ENCODE results near the gene ETV3. TPM values are rescaled to one million over a fixed set of nuclear protein-coding genes. Genes with fewer than 3 reads are reported as not detected.

Gene ETV3
- total RNA-seq, 2 experiments from 2014 or later: 32.0 to 36.7 TPM

- ChIA-PET POLR2A (interaction anchor here (0.6 kb wide), 2 partner anchors 18 to 404 kb away, joined by 3 read pairs; no protein-coding TSS in a partner anchor), CTCF (interaction anchor here (0.9 to 11.2 kb wide), 5 partner anchors 12 to 48 kb away, joined by 4 to 98 read pairs (median 5); no protein-coding TSS in a partner anchor)
- peaks cover 84% of the 10 kb centered on the region for H3K4me1 Mint-ChIP-seq
- DNase-seq: peak; percentile 29
- no peaks in the 10 kb centered on the region for H3K27me3 Mint-ChIP-seq
- no peaks in the 10 kb centered on the region for H3K9me3 Mint-ChIP-seq (ENCODE audit: low read depth)
- intact Hi-C loops (cut with DNase I, micrococcal nuclease): loop anchor here (1.0 to 10.0 kb wide), 7 partner anchors 13 to 1875 kb away; partner anchors contain the start of genes GPATCH4 (in 1 of the 2), MEF2D (in 1 of the 2), MRPL24 (in 1 of the 2) and PRCC (in 1 of the 2)
- peak overlapping the region; percentile 92 for H3K27ac Mint-ChIP-seq
- peak overlapping the region; percentile 97 for H3K4me3 Mint-ChIP-seq
- ATAC-seq: no peak
- peaks cover 47% of the 10 kb centered on the region for H3K36me3 Mint-ChIP-seq (ENCODE audit: low read depth)
Measured at GRCh38 chr1:157137408-157138219, 581 bp downstream of the ETV3 start.

DNA sequence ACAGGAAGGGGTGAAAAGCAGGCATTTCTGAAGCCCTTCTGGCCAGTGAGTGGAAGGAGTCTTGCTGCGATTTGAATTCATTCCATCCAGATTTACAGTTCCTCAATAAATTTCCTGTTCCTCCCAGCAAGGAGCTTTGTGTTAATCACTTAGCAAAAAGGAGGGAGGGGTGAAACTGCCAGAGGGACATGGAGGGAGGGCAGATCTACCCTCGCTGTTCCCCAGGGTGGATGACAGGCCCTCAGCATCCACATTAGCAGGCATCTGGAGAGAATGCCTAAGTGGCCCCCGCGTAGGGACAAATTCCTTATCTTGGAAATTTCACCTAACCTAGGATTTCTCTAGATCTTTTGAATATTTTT is 1.2 kb downstream of the ETV3 start:
- no peak for DNase-seq
- Mint-ChIP-seq H3K4me1 (peaks cover 86% of the 10 kb centered on the region), H3K27me3 (no peaks in the 10 kb centered on the region), H3K4me3 (peak overlapping the region; percentile 97), H3K27ac (peak overlapping the region; percentile 92), H3K9me3 (ENCODE audit: low read depth) (no peaks in the 10 kb centered on the region), H3K36me3 (ENCODE audit: low read depth) (peaks cover 53% of the 10 kb centered on the region)
- no peak for ATAC-seq
- CTCF ChIA-PET: interaction anchor here (0.6 to 11.2 kb wide), 6 partner anchors 19 to 855 kb away, joined by 3 to 98 read pairs (median 6); no protein-coding TSS in a partner anchor
- POLR2A ChIA-PET: interaction anchor here (0.6 kb wide), 2 partner anchors 14 to 160 kb away, joined by 3 read pairs; no protein-coding TSS in a partner anchor
- intact Hi-C loops (cut with DNase I, micrococcal nuclease): loop anchor here (2.0 to 10.0 kb wide), 6 partner anchors 14 to 1875 kb away; partner anchors contain the start of genes GPATCH4 (in 1 of the 2), MEF2D (in 1 of the 2), MRPL24 (in 1 of the 2) and PRCC (in 1 of the 2)

- intact Hi-C loops (cut with DNase I, micrococcal nuclease): loop anchor here (2.0 to 10.0 kb wide), 6 partner anchors 15 to 1876 kb away; partner anchors contain the start of genes GPATCH4 (in 1 of the 2), MEF2D (in 1 of the 2), MRPL24 (in 1 of the 2) and PRCC (in 1 of the 2)
- Mint-ChIP-seq H3K27me3 (no peaks in the 10 kb centered on the region), H3K4me1 (peaks cover 88% of the 10 kb centered on the region), H3K4me3 (peak overlapping the region; percentile 97), H3K9me3 (ENCODE audit: low read depth) (no peaks in the 10 kb centered on the region), H3K27ac (peak overlapping the region; percentile 92), H3K36me3 (ENCODE audit: low read depth) (peaks cover 61% of the 10 kb centered on the region)
- POLR2A ChIA-PET: interaction anchor here (0.6 kb wide), 1 partner anchor 9 kb away, joined by 4 read pairs; no protein-coding TSS in a partner anchor
- DNase-seq (peak; percentile 35), ATAC-seq (no peak)
- CTCF ChIA-PET: interaction anchor here (0.9 to 11.2 kb wide), 4 partner anchors 11 to 49 kb away, joined by 3 to 98 read pairs (median 7); no protein-coding TSS in a partner anchor
Measured at GRCh38 chr1:157136133-157136532, 2.1 kb downstream of the ETV3 start.

- DNase-seq: no peak
- no peak for ATAC-seq
- intact Hi-C loops (cut with DNase I, micrococcal nuclease): loop anchor here (2.0 to 10.0 kb wide), 6 partner anchors 15 to 1877 kb away; partner anchors contain the start of genes GPATCH4 (in 1 of the 2), MEF2D (in 1 of the 2), MRPL24 (in 1 of the 2) and PRCC (in 1 of the 2)
- H3K27me3 Mint-ChIP-seq: no peaks in the 10 kb centered on the region
- peaks cover 63% of the 10 kb centered on the region for H3K36me3 Mint-ChIP-seq (ENCODE audit: low read depth)
- H3K27ac Mint-ChIP-seq: peak overlapping the region; percentile 92
- peaks cover 83% of the 10 kb centered on the region for H3K4me1 Mint-ChIP-seq
- ChIA-PET CTCF (interaction anchor here (0.9 to 11.2 kb wide), 5 partner anchors 11 to 48 kb away, joined by 3 to 98 read pairs (median 9); no protein-coding TSS in a partner anchor), POLR2A (no interaction called here)
- peak overlapping the region; percentile 97 for H3K4me3 Mint-ChIP-seq
- no peaks in the 10 kb centered on the region for H3K9me3 Mint-ChIP-seq (ENCODE audit: low read depth)
Measured at GRCh38 chr1:157135646-157136045, 2.5 kb downstream of the ETV3 start.

- intact Hi-C loops (cut with DNase I, micrococcal nuclease): loop anchor here (5.0 to 10.0 kb wide), 5 partner anchors 370 to 1877 kb away; partner anchors contain the start of genes GPATCH4 (in 1 of the 2), MEF2D (in 1 of the 2), MRPL24 (in 1 of the 2) and PRCC (in 1 of the 2)
- ChIA-PET CTCF (interaction anchor here (1.1 to 11.2 kb wide), 5 partner anchors 13 to 45 kb away, joined by 4 to 98 read pairs (median 6); no protein-coding TSS in a partner anchor), POLR2A (no interaction called here)
- no peak for DNase-seq
- H3K9me3 Mint-ChIP-seq (ENCODE audit: low read depth): no peaks in the 10 kb centered on the region
- H3K27me3 Mint-ChIP-seq: no peaks in the 10 kb centered on the region
- peak overlapping the region; percentile 97 for H3K4me3 Mint-ChIP-seq
- H3K36me3 Mint-ChIP-seq (ENCODE audit: low read depth): peaks cover 66% of the 10 kb centered on the region
- peaks cover 77% of the 10 kb centered on the region for H3K4me1 Mint-ChIP-seq
- no peak for ATAC-seq
- peak overlapping the region; percentile 92 for H3K27ac Mint-ChIP-seq
Measured at GRCh38 chr1:157135070-157135469, 3.1 kb downstream of the ETV3 start.

- POLR2A ChIA-PET: interaction anchor here (1.0 kb wide), 1 partner anchor 20 kb away, joined by 5 read pairs; no protein-coding TSS in a partner anchor
- Mint-ChIP-seq H3K36me3 (ENCODE audit: low read depth) (peaks cover 68% of the 10 kb centered on the region), H3K9me3 (ENCODE audit: low read depth) (no peaks in the 10 kb centered on the region), H3K27me3 (no peaks in the 10 kb centered on the region), H3K27ac (peak overlapping the region; percentile 71), H3K4me3 (peak overlapping the region; percentile 5), H3K4me1 (peaks cover 71% of the 10 kb centered on the region)
- CTCF ChIA-PET: interaction anchor here (1.1 to 11.2 kb wide), 5 partner anchors 14 to 44 kb away, joined by 4 to 98 read pairs (median 6); no protein-coding TSS in a partner anchor
- DNase-seq (no peak), ATAC-seq (no peak)
- intact Hi-C loops (cut with DNase I, micrococcal nuclease): loop anchor here (5.0 to 10.0 kb wide), 3 partner anchors 370 to 530 kb away; partner anchors contain the start of genes GPATCH4 (in 1 of the 2) and PRCC (in 1 of the 2)
Measured at GRCh38 chr1:157134442-157134841, 3.8 kb downstream of the ETV3 start.

GRCh38 chr1:157133426-157133825 is 4.8 kb downstream of the ETV3 start:
- Mint-ChIP-seq H3K27me3 (no peaks in the 10 kb centered on the region), H3K4me3 (peak overlapping the region; percentile 4), H3K36me3 (ENCODE audit: low read depth) (peaks cover 70% of the 10 kb centered on the region), H3K4me1 (peaks cover 64% of the 10 kb centered on the region), H3K9me3 (ENCODE audit: low read depth) (no peaks in the 10 kb centered on the region), H3K27ac (peak overlapping the region; percentile 66)
- intact Hi-C loops (cut with DNase I, micrococcal nuclease): loop anchor here (5.0 to 10.0 kb wide), 3 partner anchors 369 to 529 kb away; partner anchors contain the start of genes GPATCH4 (in 1 of the 2) and PRCC (in 1 of the 2)
- ATAC-seq: peak; percentile 31
- CTCF ChIA-PET: interaction anchor here (0.7 to 11.2 kb wide), 4 partner anchors 19 to 63 kb away, joined by 4 to 98 read pairs (median 11); no protein-coding TSS in a partner anchor
- DNase-seq: no peak
- POLR2A ChIA-PET: interaction anchor here (1.0 kb wide), 1 partner anchor 21 kb away, joined by 5 read pairs; no protein-coding TSS in a partner anchor

DNA sequence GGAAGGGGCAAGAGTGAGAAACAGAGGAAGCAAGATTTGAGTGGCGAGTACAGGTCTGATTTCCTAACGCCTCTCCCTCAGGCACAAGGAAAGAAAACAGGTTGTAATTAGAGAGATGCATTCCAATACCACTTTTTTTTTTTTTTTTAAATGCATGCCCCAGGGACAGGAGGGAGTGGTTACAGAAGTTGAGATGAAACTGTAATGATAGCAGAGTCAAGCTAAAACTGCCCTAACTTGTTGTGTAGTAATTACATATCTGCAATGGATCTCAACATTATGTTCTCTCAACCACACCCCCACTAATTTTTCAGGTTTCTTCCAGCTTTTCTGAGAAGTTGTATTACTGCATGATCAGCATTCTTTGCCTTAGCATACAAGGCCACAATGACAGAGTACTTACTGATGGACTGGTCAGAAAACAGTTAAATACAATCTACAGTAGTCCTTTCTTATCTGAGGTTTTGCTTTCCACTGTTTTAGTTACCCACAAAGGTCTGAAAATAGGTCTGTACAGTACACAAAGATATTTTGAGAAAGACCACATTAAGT is 5.5 kb downstream of the ETV3 start:
- Mint-ChIP-seq H3K4me3 (no peak overlapping the region), H3K27me3 (no peaks in the 10 kb centered on the region), H3K9me3 (ENCODE audit: low read depth) (no peaks in the 10 kb centered on the region), H3K36me3 (ENCODE audit: low read depth) (peaks cover 76% of the 10 kb centered on the region), H3K27ac (peak overlapping the region; percentile 32), H3K4me1 (peaks cover 67% of the 10 kb centered on the region)
- ATAC-seq (no peak), DNase-seq (no peak)
- intact Hi-C loops (cut with DNase I, micrococcal nuclease): loop anchor here (5.0 to 10.0 kb wide), 3 partner anchors 368 to 528 kb away; partner anchors contain the start of genes GPATCH4 (in 1 of the 2) and PRCC (in 1 of the 2)
- POLR2A ChIA-PET: interaction anchor here (0.6 kb wide), 1 partner anchor 14 kb away, joined by 3 read pairs; no protein-coding TSS in a partner anchor
- CTCF ChIA-PET: interaction anchor here (0.7 to 11.2 kb wide), 3 partner anchors 20 to 64 kb away, joined by 3 to 98 read pairs (median 4); no protein-coding TSS in a partner anchor

GRCh38 chr1:157132111-157132510 is 6.1 kb downstream of the ETV3 start:
- intact Hi-C loops (cut with DNase I, micrococcal nuclease): loop anchor here (5.0 to 10.0 kb wide), 3 partner anchors 367 to 527 kb away; partner anchors contain the start of genes GPATCH4 (in 1 of the 2) and PRCC (in 1 of the 2)
- no peak overlapping the region for H3K4me3 Mint-ChIP-seq
- ChIA-PET POLR2A (no interaction called here), CTCF (interaction anchor here (1.0 to 11.2 kb wide), 2 partner anchors 21 to 24 kb away, joined by 3 to 98 read pairs; no protein-coding TSS in a partner anchor)
- ATAC-seq (no peak), DNase-seq (no peak)
- no peaks in the 10 kb centered on the region for H3K9me3 Mint-ChIP-seq (ENCODE audit: low read depth)
- H3K27me3 Mint-ChIP-seq: no peaks in the 10 kb centered on the region
- peaks cover 75% of the 10 kb centered on the region for H3K36me3 Mint-ChIP-seq (ENCODE audit: low read depth)
- peaks cover 62% of the 10 kb centered on the region for H3K4me1 Mint-ChIP-seq
- peak overlapping the region; percentile 32 for H3K27ac Mint-ChIP-seq

- Mint-ChIP-seq H3K4me1 (peaks cover 56% of the 10 kb centered on the region), H3K4me3 (no peak overlapping the region), H3K27me3 (no peaks in the 10 kb centered on the region), H3K36me3 (ENCODE audit: low read depth) (peaks cover 67% of the 10 kb centered on the region), H3K9me3 (ENCODE audit: low read depth) (no peaks in the 10 kb centered on the region), H3K27ac (peak overlapping the region; percentile 3)
- POLR2A ChIA-PET: no interaction called here
- CTCF ChIA-PET: interaction anchor here (1.4 kb wide), 1 partner anchor 25 kb away, joined by 3 read pairs; no protein-coding TSS in a partner anchor
- intact Hi-C loops (cut with DNase I, micrococcal nuclease): loop anchor here (5.0 to 10.0 kb wide), 3 partner anchors 366 to 526 kb away; partner anchors contain the start of genes GPATCH4 (in 1 of the 2) and PRCC (in 1 of the 2)
- ATAC-seq (no peak), DNase-seq (no peak)
Measured at GRCh38 chr1:157131281-157131680, 6.9 kb downstream of the ETV3 start.

Measured in activated CD4-positive, alpha-beta T cell treated with anti-CD3 and anti-CD28 coated beads for 36 hours (primary cell).